ENCODE results near the gene CEP250.

CEP250 gene

DNA sequence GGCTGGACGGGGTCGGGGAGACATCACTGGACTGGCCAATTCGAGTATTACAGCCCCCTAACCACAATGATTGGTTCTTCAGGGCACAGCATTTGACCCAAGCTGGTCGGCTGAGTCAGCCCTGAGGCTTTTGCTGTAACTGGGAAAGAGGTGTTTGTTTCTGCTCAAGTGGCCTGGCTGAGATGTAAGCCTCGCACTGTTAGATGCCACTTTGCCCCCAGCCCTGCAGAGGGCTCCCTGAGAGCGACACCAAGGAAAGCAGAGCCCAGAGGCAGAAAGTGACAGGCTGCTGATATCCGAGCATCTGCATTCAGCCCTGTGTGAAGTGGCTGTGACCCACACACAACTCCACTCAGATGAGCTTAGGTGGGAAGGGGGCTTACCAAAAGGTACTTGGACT, 105.9 kb downstream of the CEP250 start:
- Histone ChIP-seq H3K9me3 (ENCODE audit: insufficient read depth, low read length, severe bottlenecking) (no peaks in the 10 kb centered on the region), H3K27me3 (ENCODE audit: insufficient read depth, low read length, poor library complexity) (no peaks in the 10 kb centered on the region), H4K20me1 (ENCODE audit: insufficient read depth, low read length) (no peaks in the 10 kb centered on the region), H3K79me2 (ENCODE audit: insufficient read depth, low read length) (no peaks in the 10 kb centered on the region), H3K4me1 (ENCODE audit: insufficient read depth, low read length) (no peaks in the 10 kb centered on the region), H3K4me3 (ENCODE audit: low read depth in 1 of 2, low read length in 2 of 2) (no peak overlapping the region), H3K4me2 (ENCODE audit: insufficient read depth, low read length) (no peak overlapping the region), H2AFZ (ENCODE audit: low read depth, low read length) (no peak overlapping the region), H3K36me3 (ENCODE audit: insufficient read depth, low read length) (peaks cover 20% of the 10 kb centered on the region), H3K9ac (ENCODE audit: low read depth, low read length) (no peak overlapping the region), H3K27ac (ENCODE audit: low read length) (no peak overlapping the region)
- DNase-seq (peak; percentile 32), ATAC-seq (ENCODE audit: insufficient read depth, low read depth) (peak; percentile 54; the same call in 1 of the 3 replicates)
- TF ChIP-seq CTCF (IDR thresholded peaks at IDR 0.05; ENCODE audit: borderline replicate concordance, extremely low read depth, low read length, poor library complexity, severe bottlenecking) (peak; percentile 56), EZH2 (IDR thresholded peaks at IDR 0.05; ENCODE audit: borderline replicate concordance, low read depth, low read length, severe bottlenecking) (no peak)

DNA sequence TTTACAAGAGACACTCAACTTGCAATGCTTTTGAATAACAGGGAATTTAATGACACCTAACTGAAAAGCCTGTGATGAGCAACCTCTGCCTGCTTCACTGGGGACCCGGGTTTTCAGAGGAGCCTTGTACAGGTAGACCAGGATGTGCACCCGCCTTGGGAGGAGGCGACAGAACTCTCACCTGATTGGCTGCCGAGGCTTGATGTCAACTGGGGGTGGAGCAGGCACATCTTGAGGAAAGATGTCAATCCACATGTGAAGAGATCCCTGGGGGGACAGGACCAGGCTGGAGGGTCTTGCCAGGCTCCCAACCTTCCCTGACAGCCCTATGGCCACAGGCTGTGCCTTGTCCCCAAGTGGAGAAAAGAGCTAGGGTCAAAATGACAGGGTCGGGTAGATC, 106.3 kb downstream of the CEP250 start:
- Histone ChIP-seq H3K79me2 (ENCODE audit: insufficient read depth, low read length) (no peaks in the 10 kb centered on the region), H3K9me3 (ENCODE audit: insufficient read depth, low read length, severe bottlenecking) (no peaks in the 10 kb centered on the region), H2AFZ (ENCODE audit: low read depth, low read length) (no peak overlapping the region), H3K4me3 (ENCODE audit: low read depth in 1 of 2, low read length in 2 of 2) (no peak overlapping the region), H3K27ac (ENCODE audit: low read length) (no peak overlapping the region), H3K27me3 (ENCODE audit: insufficient read depth, low read length, poor library complexity) (no peaks in the 10 kb centered on the region), H3K4me1 (ENCODE audit: insufficient read depth, low read length) (no peaks in the 10 kb centered on the region), H4K20me1 (ENCODE audit: insufficient read depth, low read length) (no peaks in the 10 kb centered on the region), H3K4me2 (ENCODE audit: insufficient read depth, low read length) (no peak overlapping the region), H3K36me3 (ENCODE audit: insufficient read depth, low read length) (peaks cover 16% of the 10 kb centered on the region), H3K9ac (ENCODE audit: low read depth, low read length) (no peak overlapping the region)
- TF ChIP-seq EZH2 (IDR thresholded peaks at IDR 0.05; ENCODE audit: borderline replicate concordance, low read depth, low read length, severe bottlenecking) (no peak), CTCF (IDR thresholded peaks at IDR 0.05; ENCODE audit: borderline replicate concordance, extremely low read depth, low read length, poor library complexity, severe bottlenecking) (no peak)
- ATAC-seq (ENCODE audit: insufficient read depth, low read depth): no peak
- DNase-seq: no peak

DNA sequence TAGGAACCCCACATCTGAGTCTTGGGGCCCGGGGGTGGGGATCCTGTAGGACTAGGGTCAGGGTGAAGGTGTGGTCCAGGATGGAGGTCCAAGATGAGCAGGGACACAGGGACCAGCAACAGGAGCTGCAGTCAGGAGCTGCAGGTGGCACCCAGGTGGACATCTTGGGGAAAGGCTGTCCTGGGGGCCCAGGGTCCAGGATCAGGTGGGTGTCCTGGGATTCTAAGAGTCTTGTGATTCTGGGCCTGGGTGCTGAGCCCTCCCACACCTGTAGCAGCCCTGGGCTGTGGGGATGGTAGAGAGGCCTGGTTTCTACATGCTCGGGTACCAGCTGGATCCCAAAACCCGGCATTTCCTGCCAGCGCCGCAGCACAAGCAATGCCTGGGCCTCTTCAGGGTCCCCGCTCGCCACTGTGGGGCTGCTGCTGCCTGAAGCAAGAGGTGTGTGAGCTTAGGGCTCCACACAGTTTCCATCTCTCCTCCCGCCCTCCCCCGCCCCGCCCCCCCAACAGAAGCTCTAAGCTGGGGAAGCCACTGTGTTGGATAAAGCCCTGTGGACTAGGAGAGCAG, 107.2 kb downstream of the CEP250 start:
- no peaks in the 10 kb centered on the region for H3K4me1 ChIP-seq (ENCODE audit: insufficient read depth, low read length)
- no peaks in the 10 kb centered on the region for H4K20me1 ChIP-seq (ENCODE audit: insufficient read depth, low read length)
- H3K79me2 ChIP-seq (ENCODE audit: insufficient read depth, low read length): no peaks in the 10 kb centered on the region
- no peaks in the 10 kb centered on the region for H3K27me3 ChIP-seq (ENCODE audit: insufficient read depth, low read length, poor library complexity)
- DNase-seq (no peak), ATAC-seq (ENCODE audit: insufficient read depth, low read depth) (no peak)
- H3K36me3 ChIP-seq (ENCODE audit: insufficient read depth, low read length): peaks cover 7% of the 10 kb centered on the region
- no peak overlapping the region for H2AFZ ChIP-seq (ENCODE audit: low read depth, low read length)
- H3K4me2 ChIP-seq (ENCODE audit: insufficient read depth, low read length): no peak overlapping the region
- H3K9me3 ChIP-seq (ENCODE audit: insufficient read depth, low read length, severe bottlenecking): no peaks in the 10 kb centered on the region
- no peak overlapping the region for H3K9ac ChIP-seq (ENCODE audit: low read depth, low read length)
- H3K27ac ChIP-seq (ENCODE audit: low read length): no peak overlapping the region
- TF ChIP-seq EZH2 (IDR thresholded peaks at IDR 0.05; ENCODE audit: borderline replicate concordance, low read depth, low read length, severe bottlenecking): no peak
- TF ChIP-seq CTCF (IDR thresholded peaks at IDR 0.05; ENCODE audit: borderline replicate concordance, extremely low read depth, low read length, poor library complexity, severe bottlenecking): no peak
- H3K4me3 ChIP-seq (ENCODE audit: low read depth in 1 of 2, low read length in 2 of 2): no peak overlapping the region

All from DND-41 (cell line).